A549 (cell line): ENCODE data around the gene MYO1B. TPM values are rescaled to one million over a fixed set of nuclear protein-coding genes. Genes with fewer than 3 reads are reported as not detected.

Experiments used
- ATAC-seq, 2 experiments: fragments of 200-7000 bp in 1 of 2; fragments of >200 bp in 1 of 2; cut with Nextera tagmentation in 1 of 2; cut with Tn5 transposase in 1 of 2; 3 replicates each; pipeline versions ENCODE4 v1.8.0 to v1.9.1; 2018 to 2020; ENCODE audit warnings: mild to moderate bottlenecking in 1 of 2, moderate library complexity in 1 of 2
- CTCF ChIA-PET: fragments of 300-600 bp; sonication (Branson Sonifier 250); formaldehyde crosslinking; extraction: SDS; loops from one replicate; lab custom pipeline; 2021; ENCODE audit warnings: antibody characterized with exemption, inconsistent platforms; lab: Yijun Ruan, JAX
- POLR2A ChIA-PET: fragments of 350-600 bp; formaldehyde crosslinking; extraction: SDS; loops from one replicate; lab custom pipeline; 2021; ENCODE audit warnings: antibody characterized with exemption, inconsistent platforms; lab: Yijun Ruan, JAX
- DNase-seq, 2 experiments: peaks; one replicate each; pipeline versions ENCODE4 v3.0.0 to v3.0.0-alpha.2; 2011 to 2016; ENCODE audit warnings: low read depth in 1 of 2, low spot score in 1 of 2
- FAIRE-seq: peaks from 2 replicates; lab custom pipeline; 2011; peaks lifted over from hg19 to GRCh38; lab: Jason Lieb, UNC
- H3K27ac ChIP-seq, 2 experiments: fragments of >200 bp; sonication (Bioruptor Twin); formaldehyde crosslinking; 3 replicates each; pipeline ENCODE4 v1.5.1; 2016 to 2017
- H3K4me1 ChIP-seq: fragments of >200 bp; sonication (Bioruptor Twin); formaldehyde crosslinking; 3 replicates; pipeline ENCODE4 v1.6.1; 2016
- H3K4me2 ChIP-seq: fragments of >200 bp; sonication (Bioruptor Twin); formaldehyde crosslinking; 3 replicates; pipeline ENCODE4 v1.6.1; 2016
- H3K4me3 ChIP-seq: fragments of >200 bp; sonication (Bioruptor Twin); formaldehyde crosslinking; 3 replicates; pipeline ENCODE4 v1.5.1; 2016
- H3K9me3 ChIP-seq: fragments of >200 bp; sonication (Bioruptor Twin); formaldehyde crosslinking; 3 replicates; pipeline ENCODE4 v1.6.1; 2016
- BCL3 ChIP-seq: fragments of >200 bp; sonication (Bioruptor Twin); formaldehyde crosslinking; IDR thresholded peaks from 3 replicates; pipeline ENCODE4 v1.6.1; 2016
- BHLHE40 ChIP-seq: IDR thresholded peaks from 2 replicates; pipeline ENCODE4 v1.6.1; 2012; ENCODE audit warnings: low read depth, low read length, inconsistent platforms
- CBX2 ChIP-seq: fragments of 200-600 bp; sonication (generic); IDR thresholded peaks from 2 replicates; pipeline ENCODE4 v1.6.1; 2016; ENCODE audit warnings: low read depth, mild to moderate bottlenecking, borderline replicate concordance
- CBX8 ChIP-seq: fragments of 200-600 bp; sonication (generic); IDR thresholded peaks from 2 replicates; pipeline ENCODE4 v1.6.1; 2016
- CHD4 ChIP-seq: fragments of 200-600 bp; sonication (generic); IDR thresholded peaks from 2 replicates; pipeline ENCODE4 v1.6.1; 2016; ENCODE audit warnings: antibody characterized with exemption, mild to moderate bottlenecking, borderline replicate concordance
- FOSB ChIP-seq: fragments of 250-450 bp; sonication (Bioruptor Pico); IDR thresholded peaks from 2 replicates; pipeline ENCODE4 v1.5.0; 2020; ENCODE audit warnings: mild to moderate bottlenecking, moderate library complexity
- GATA3 ChIP-seq: IDR thresholded peaks from 2 replicates; pipeline ENCODE4 v1.6.1; 2012; ENCODE audit warnings: borderline replicate concordance
- HDAC2 ChIP-seq: fragments of 200-600 bp; sonication (generic); IDR thresholded peaks from 2 replicates; pipeline ENCODE4 v1.6.1; 2016
- HMGXB4 ChIP-seq: fragments of 250-450 bp; sonication (Bioruptor Pico); IDR thresholded peaks from 2 replicates; pipeline ENCODE4 v1.5.0; 2021; ENCODE audit warnings: mild to moderate bottlenecking, moderate library complexity, borderline replicate concordance
- HOXB13 ChIP-seq: fragments of 250-450 bp; sonication (Bioruptor Pico); IDR thresholded peaks from 2 replicates; pipeline ENCODE4 v1.5.0; 2020; ENCODE audit warnings: low read depth, mild to moderate bottlenecking, moderate library complexity
- HOXB5 ChIP-seq: fragments of 250-450 bp; sonication (Bioruptor Pico); IDR thresholded peaks from 2 replicates; pipeline ENCODE4 v1.5.0; 2020; ENCODE audit warnings: mild to moderate bottlenecking, moderate library complexity
- MAX ChIP-seq: IDR thresholded peaks from 2 replicates; pipeline ENCODE4 v1.6.1; 2012
- NFE2L2 ChIP-seq: fragments of 150-350 bp; conservative IDR thresholded peaks from 2 replicates; pipeline ENCODE4 v1.6.1; 2014; ENCODE audit warnings: low read length
- NR3C1 ChIP-seq: fragments of >200 bp; sonication (Bioruptor Twin); formaldehyde crosslinking; IDR thresholded peaks from 3 replicates; pipeline ENCODE4 v1.6.1; 2017
- POLR2A ChIP-seq: IDR thresholded peaks from 2 replicates; pipeline ENCODE4 v1.6.1; 2012; ENCODE audit warnings: mild to moderate bottlenecking, low read length
- RNF2 ChIP-seq: fragments of 200-600 bp; sonication (generic); IDR thresholded peaks from 2 replicates; pipeline ENCODE4 v1.6.1; 2016; ENCODE audit warnings: low read depth, mild to moderate bottlenecking, antibody characterized with exemption, moderate library complexity, borderline replicate concordance
- SREBF2 ChIP-seq: fragments of 450-650 bp; IDR thresholded peaks from 2 replicates; pipeline ENCODE4 v1.6.1; 2014; ENCODE audit warnings: mild to moderate bottlenecking, moderate library complexity
- USF2 ChIP-seq: fragments of 450-650 bp; IDR thresholded peaks from 2 replicates; pipeline ENCODE4 v1.6.1; 2014; ENCODE audit warnings: antibody characterized with exemption
- ZNF302 ChIP-seq: fragments of 250-450 bp; sonication (Bioruptor Pico); IDR thresholded peaks from 2 replicates; pipeline ENCODE4 v1.9.0; 2021; ENCODE audit warnings: inconsistent platforms, mild to moderate bottlenecking, moderate library complexity
- ZSCAN20 ChIP-seq: fragments of 250-450 bp; sonication (Bioruptor Pico); IDR thresholded peaks from 2 replicates; pipeline ENCODE4 v1.8.0; 2022; ENCODE audit warnings: mild to moderate bottlenecking, moderate library complexity
- WGBS: methylation state at CpG from one replicate; pipeline ENCODE4 v1.1.6; 2017; ENCODE audit errors: missing lambda C conversion rate; 5-methylcytosine and 5-hydroxymethylcytosine counted together
- polyA plus RNA-seq, 4 experiments: library from polyadenylated mRNA; depleted of rRNA in 3 of 4; stranded (reverse); fragments of >200 nt; fragmentation: RNase III in 1 of 4; extraction: RNeasy Plus Mini Kit Qiagen cat#74134 plus additional on column Dnase treatment in 1 of 4; gene quantifications; 2 replicates in 3 of 4; 3 replicates in 1 of 4; pipeline ENCODE4 v1.2.3, GENCODE V29; 2011 to 2017

The MYO1B gene
- polyA plus RNA-seq, 2 of the 4 experiments (the other 2 are of a cell fraction), result 77.7 to 159 TPM

GRCh38 chr2:191276792-191277465 is 31.7 kb downstream of the MYO1B start:
- ChIA-PET CTCF (interaction anchor here (0.8 to 1.7 kb wide), 3 partner anchors 9 to 29 kb away, joined by 3 to 4 read pairs (median 4); no protein-coding TSS in a partner anchor), POLR2A (no interaction called here)
- Histone ChIP-seq H3K27ac (no peak overlapping the region), H3K4me3 (no peak overlapping the region)
- no peak for FAIRE-seq
- WGBS, result 85% methylated on average over 5 of the region's 5 CpGs
- TF ChIP-seq HDAC2 (no peak), POLR2A (no peak), USF2 (no peak)
- TF ChIP-seq, all 56 proteins: peak for 0
- DNase-seq (no peak), ATAC-seq (no peak)
- H3K9me3 ChIP-seq, result no peaks in the 10 kb centered on the region
- no peak overlapping the region for H3K4me2 ChIP-seq
- H3K4me1 ChIP-seq, result peaks cover 32% of the 10 kb centered on the region

GRCh38 chr2:191280290-191280689 is 35.1 kb downstream of the MYO1B start:
- Histone ChIP-seq H3K4me3 (no peak overlapping the region), H3K4me2 (no peak overlapping the region), H3K9me3 (no peaks in the 10 kb centered on the region), H3K27ac (no peak overlapping the region), H3K4me1 (peaks cover 15% of the 10 kb centered on the region; the same call in 2 of the 3 replicates)
- no peak for TF ChIP-seq CHD4
- no peak for TF ChIP-seq BHLHE40
- TF ChIP-seq HOXB5 (CRISPR knock-in tag), result no peak
- TF ChIP-seq BCL3, result no peak
- TF ChIP-seq ZSCAN20 (CRISPR knock-in tag), result no peak
- no peak for TF ChIP-seq CBX2
- no peak for TF ChIP-seq MAX
- TF ChIP-seq HMGXB4 (CRISPR knock-in tag), result no peak
- TF ChIP-seq NFE2L2, result no peak
- no peak for TF ChIP-seq CBX8
- TF ChIP-seq NR3C1, result no peak
- TF ChIP-seq GATA3, result no peak
- TF ChIP-seq ZNF302 (CRISPR knock-in tag), result no peak
- TF ChIP-seq SREBF2, result no peak
- TF ChIP-seq HOXB13, result no peak
- no peak for TF ChIP-seq USF2
- TF ChIP-seq FOSB, result no peak
- no peak for TF ChIP-seq RNF2
- ChIA-PET POLR2A (no interaction called here), CTCF (interaction anchor here (0.6 kb wide), 1 partner anchor 221 kb away, joined by 4 read pairs; no protein-coding TSS in a partner anchor)
- FAIRE-seq (no peak), DNase-seq (no peak), ATAC-seq (no peak)
- 96% methylated on average over 7 of the region's 7 CpGs for WGBS
